ENCODE results near the gene RAB4A. TPM values are rescaled to one million over a fixed set of nuclear protein-coding genes. Genes with fewer than 3 reads are reported as not detected.
A peak's percentile ranks its signal among the peaks of the same experiment; 100 is the strongest.

RAB4A gene
- polyA plus RNA-seq, 1 donor from 2014 or later: 49.8 TPM

GRCh38 chr1:229341774-229342655, 71.1 kb downstream of the RAB4A start:
- Histone ChIP-seq H3K36me3 (ENCODE audit: insufficient read depth, low read length) (no peaks in the 10 kb centered on the region), H3F3A (ENCODE audit: insufficient read depth, low read length, poor library complexity, severe bottlenecking) (no peaks in the 10 kb centered on the region), H3K9ac (ENCODE audit: low read length) (peak overlapping the region; percentile 89), H3K4me2 (ENCODE audit: low read length) (peak overlapping the region; percentile 98), H3K9me2 (ENCODE audit: insufficient read depth, low read length) (no peaks in the 10 kb centered on the region), H3K79me2 (replicated peaks; ENCODE audit: insufficient read depth, low read length) (peaks cover 41% of the 10 kb centered on the region), H3K27ac (ENCODE audit: low read length) (peak overlapping the region; percentile 89), H3K4me3 (ENCODE audit: low read length) (peak overlapping the region; percentile 79), H2AFZ (ENCODE audit: low read depth, low read length) (peak overlapping the region; percentile 36), H3K9me3 (ENCODE audit: low read length) (no peaks in the 10 kb centered on the region), H3K27me3 (ENCODE audit: insufficient read depth, low read depth, low read length) (no peaks in the 10 kb centered on the region), H4K20me1 (ENCODE audit: insufficient read depth) (no peaks in the 10 kb centered on the region)
- TF ChIP-seq RAD21 (conservative IDR thresholded peaks at IDR 0.05): no peak
- TF ChIP-seq CTCF (IDR thresholded peaks at IDR 0.05; ENCODE audit: poor library complexity, severe bottlenecking): no peak
- TF ChIP-seq EZH2 (IDR thresholded peaks at IDR 0.05; ENCODE audit: borderline replicate concordance, insufficient read depth, low read length, poor library complexity, severe bottlenecking): no peak
- TF ChIP-seq TAF1 (IDR thresholded peaks at IDR 0.05; ENCODE audit: low read depth): no peak
- TF ChIP-seq REST (IDR thresholded peaks at IDR 0.05; ENCODE audit: borderline replicate concordance): peak; percentile 33
- TF ChIP-seq MXI1 (conservative IDR thresholded peaks at IDR 0.05; ENCODE audit: poor library complexity, severe bottlenecking): peak; percentile 20
- peak; percentile 26 for TF ChIP-seq EP300 (conservative IDR thresholded peaks at IDR 0.05; ENCODE audit: poor library complexity, severe bottlenecking)
- peak; percentile 26 for TF ChIP-seq SMC3 (conservative IDR thresholded peaks at IDR 0.05; ENCODE audit: poor library complexity)
- TF ChIP-seq POLR2AphosphoS5 (IDR thresholded peaks at IDR 0.05): peak; percentile 84

GRCh38 chr1:229342656-229343569, 72.0 kb downstream of the RAB4A start, which contains the start of gene CCSAP:
Gene CCSAP, minus strand, starts transcription at chr1:229343047. Its CDS starts 582 bp downstream, at chr1:229342465.
- H2AFZ ChIP-seq (ENCODE audit: low read depth, low read length): peak within 1 kb of the TSS; percentile 36
- H3K4me3 ChIP-seq (ENCODE audit: low read length): peak within 1 kb of the TSS; percentile 79
- H3K9me3 ChIP-seq (ENCODE audit: low read length): no peaks in the 10 kb centered on the region
- H3K4me2 ChIP-seq (ENCODE audit: low read length): peak within 1 kb of the TSS; percentile 98
- peak within 1 kb of the TSS; percentile 89 for H3K9ac ChIP-seq (ENCODE audit: low read length)
- peaks cover 33% of the 10 kb centered on the region for H3K79me2 ChIP-seq (replicated peaks; ENCODE audit: insufficient read depth, low read length)
- no peaks in the 10 kb centered on the region for H4K20me1 ChIP-seq (ENCODE audit: insufficient read depth)
- no peaks in the 10 kb centered on the region for H3K36me3 ChIP-seq (ENCODE audit: insufficient read depth, low read length)
- H3K27ac ChIP-seq (ENCODE audit: low read length): peak within 1 kb of the TSS; percentile 89
- TF ChIP-seq POLR2AphosphoS5 (IDR thresholded peaks at IDR 0.05): peak; percentile 72
- no peak for TF ChIP-seq EZH2 (IDR thresholded peaks at IDR 0.05; ENCODE audit: borderline replicate concordance, insufficient read depth, low read length, poor library complexity, severe bottlenecking)
- peak; percentile 71 for TF ChIP-seq TAF1 (IDR thresholded peaks at IDR 0.05; ENCODE audit: low read depth)
- peak; percentile 58 for TF ChIP-seq MXI1 (conservative IDR thresholded peaks at IDR 0.05; ENCODE audit: poor library complexity, severe bottlenecking)
- peak; percentile 41 for TF ChIP-seq RAD21 (conservative IDR thresholded peaks at IDR 0.05)
- no peak for TF ChIP-seq SMC3 (conservative IDR thresholded peaks at IDR 0.05; ENCODE audit: poor library complexity)
- TF ChIP-seq CTCF (IDR thresholded peaks at IDR 0.05; ENCODE audit: poor library complexity, severe bottlenecking): peak; percentile 26
- H3K27me3 ChIP-seq (ENCODE audit: insufficient read depth, low read depth, low read length): no peaks in the 10 kb centered on the region
- no peaks in the 10 kb centered on the region for H3K9me2 ChIP-seq (ENCODE audit: insufficient read depth, low read length)
- H3F3A ChIP-seq (ENCODE audit: insufficient read depth, low read length, poor library complexity, severe bottlenecking): no peaks in the 10 kb centered on the region

Data from neural cell (in vitro differentiated cells).